Stimulated activated CD4-positive, alpha-beta T cell treated with anti-CD3 and anti-CD28 coated beads, Interleukin-1b, Interleukin-23, amount 100 ng/mL, for 48 hours (primary cell): Measurements from ENCODE around the gene CREBL2.
"Not testable (repeated sequence)": the region's sequence is repeated elsewhere in the genome, so short reads cannot be mapped to it uniquely, and the experiment has no call there.

Experiments used
- DNase-seq: peaks from one replicate; pipeline ENCODE4 v3.0.0-alpha.2; 2020

The CREBL2 gene

GRCh38 chr12:12599750-12600643, 11.7 kb upstream of the CREBL2 start:
- DNase-seq: no peak

GRCh38 chr12:12600659-12601058, 11.0 kb upstream of the CREBL2 start:
- DNase-seq: no peak

DNA sequence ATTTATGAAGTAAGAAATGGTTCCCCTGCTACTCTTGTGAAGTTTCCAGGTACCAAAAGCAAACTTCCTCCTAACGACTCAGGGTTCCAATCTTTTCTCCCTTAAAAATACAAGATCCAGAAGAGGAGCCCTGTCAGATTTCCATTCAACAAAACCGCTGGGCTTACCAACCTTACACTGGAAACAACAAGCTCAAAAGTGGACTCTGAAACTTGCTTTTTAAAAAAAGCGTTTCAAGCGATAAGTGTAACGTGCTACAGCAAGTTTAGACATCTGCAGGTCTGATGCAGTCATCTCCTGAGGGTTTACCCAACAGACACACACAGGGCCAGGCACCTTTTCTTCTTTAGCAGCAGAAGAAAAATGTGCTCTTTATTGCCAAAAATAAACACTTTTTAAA, 6.9 kb upstream of the CREBL2 start:
- no peak for DNase-seq

GRCh38 chr12:12606781-12607589, 4.7 kb upstream of the CREBL2 start:
- no peak for DNase-seq

GRCh38 chr12:12608557-12608957, 3.1 kb upstream of the CREBL2 start:
- DNase-seq: no peak

- DNase-seq: no peak
Measured at GRCh38 chr12:12609692-12610091, 2.0 kb upstream of the CREBL2 start.

GRCh38 chr12:12610711-12611110, 965 bp upstream of the CREBL2 start:
- DNase-seq: no peak

- DNase-seq: no peak
Measured at GRCh38 chr12:12612358-12612757, 682 bp downstream of the CREBL2 start.

- no peak for DNase-seq
Measured at GRCh38 chr12:12613344-12613743, 1.7 kb downstream of the CREBL2 start.

DNA sequence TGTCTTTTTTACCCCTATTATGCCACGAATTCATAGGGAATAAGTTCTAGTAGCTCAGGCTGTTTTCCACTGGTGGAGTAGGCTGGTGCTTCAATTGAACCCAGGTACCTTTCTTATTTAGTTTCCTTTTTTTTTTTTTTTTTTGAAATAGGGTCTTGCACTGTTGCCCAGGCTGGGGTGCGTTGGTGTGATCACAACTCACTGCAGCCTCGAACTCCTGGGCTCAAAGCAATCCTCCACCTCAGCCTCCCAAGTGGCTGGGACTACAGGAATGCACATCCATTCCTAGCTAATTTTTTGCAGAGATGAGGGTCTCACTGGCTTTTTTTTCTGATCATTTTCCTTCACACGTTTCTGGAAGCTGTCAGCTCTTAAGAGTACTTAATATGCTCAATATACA, 2.7 kb downstream of the CREBL2 start:
- DNase-seq: no peak

GRCh38 chr12:12616512-12617310, 5.0 kb downstream of the CREBL2 start:
- no peak for DNase-seq

- not testable (repeated sequence) for DNase-seq
Measured at GRCh38 chr12:12618064-12618463, 6.4 kb downstream of the CREBL2 start.

GRCh38 chr12:12620730-12621315, 9.1 kb downstream of the CREBL2 start:
- no peak for DNase-seq

DNA sequence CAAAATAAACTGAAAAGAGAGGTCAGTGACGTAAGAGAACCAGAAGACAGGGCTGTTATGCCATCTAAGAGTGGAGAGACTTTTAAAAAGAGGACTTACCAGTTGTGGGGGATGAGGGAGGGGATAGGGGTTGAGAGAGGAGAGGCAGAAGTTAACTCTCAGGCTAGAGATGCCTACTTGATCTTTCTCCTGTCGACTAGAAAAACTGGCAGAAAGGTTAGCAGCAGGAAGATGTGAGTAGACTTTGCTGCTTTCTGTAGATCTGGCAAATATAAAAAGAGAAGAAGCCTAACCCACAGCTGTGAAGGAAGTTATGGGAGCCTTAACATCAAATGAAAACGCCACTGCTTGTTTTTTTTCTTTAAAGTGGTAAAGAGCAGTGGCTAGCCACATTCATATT, 10.7 kb downstream of the CREBL2 start:
- DNase-seq: no peak

GRCh38 chr12:12624498-12624992, 12.9 kb downstream of the CREBL2 start:
- no peak for DNase-seq

GRCh38 chr12:12626471-12626870, 14.8 kb downstream of the CREBL2 start:
- DNase-seq: no peak

GRCh38 chr12:12627308-12627827, 15.7 kb downstream of the CREBL2 start:
- DNase-seq: no peak

DNA sequence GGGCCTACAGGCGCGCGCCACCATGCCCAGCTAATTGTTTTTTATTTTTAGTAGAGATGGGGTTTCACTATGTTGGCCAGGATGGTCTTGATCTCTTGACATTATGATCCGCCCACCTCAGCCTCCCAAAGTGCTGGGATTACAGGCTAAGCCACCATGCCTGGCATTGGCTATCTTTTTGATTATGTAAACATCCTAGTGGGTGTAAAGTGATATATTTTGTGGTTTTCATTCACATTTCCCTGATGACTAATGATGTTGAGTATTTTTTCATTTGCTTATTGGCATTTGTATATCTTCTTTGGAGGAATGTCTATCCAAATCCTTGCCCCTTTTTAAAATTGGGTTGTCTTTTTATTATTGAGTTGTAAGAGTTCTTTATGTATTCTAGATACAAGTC, 16.3 kb downstream of the CREBL2 start:
- no peak for DNase-seq

DNA sequence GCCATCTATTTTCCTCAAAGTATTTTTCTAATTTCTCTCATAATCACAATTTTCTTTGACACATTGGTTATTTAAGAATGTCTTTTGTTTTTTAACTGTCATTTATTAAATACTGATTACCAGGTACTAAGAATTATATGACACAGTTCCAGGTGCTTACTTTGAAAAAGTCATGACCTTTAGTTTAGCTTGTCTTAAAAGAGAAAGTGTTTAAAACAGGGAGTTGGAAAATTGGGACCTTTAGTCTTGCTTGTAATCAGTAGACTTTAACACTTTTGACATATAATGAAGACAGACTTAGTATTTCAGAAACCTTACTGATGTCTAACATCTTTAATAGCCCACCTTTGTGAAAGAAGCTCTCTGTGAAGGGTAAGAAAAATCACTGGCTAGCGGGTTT, 19.2 kb downstream of the CREBL2 start:
- no peak for DNase-seq

- DNase-seq: no peak
Measured at GRCh38 chr12:12635651-12636050, 24.0 kb downstream of the CREBL2 start.

DNA sequence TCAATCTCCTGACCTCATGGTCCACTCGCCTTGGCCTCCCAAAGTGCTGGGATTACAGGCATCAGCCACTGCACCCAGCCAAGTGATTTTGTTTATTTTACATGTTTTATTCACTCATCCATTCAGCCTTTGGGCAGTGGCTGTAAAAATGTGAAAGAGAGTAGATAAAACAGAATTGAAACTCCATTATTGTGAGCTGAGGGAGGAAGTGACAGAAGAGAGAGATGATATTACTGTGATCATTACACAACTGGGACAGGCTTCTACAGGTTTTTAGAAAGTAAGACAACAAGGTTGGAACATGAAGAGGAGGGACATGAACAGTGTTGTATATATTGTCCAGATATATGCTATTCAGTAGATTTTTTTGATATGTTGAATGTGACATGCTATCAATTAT, 25.0 kb downstream of the CREBL2 start:
- DNase-seq: no peak

GRCh38 chr12:12639995-12640394, 28.3 kb downstream of the CREBL2 start:
- DNase-seq: not testable (repeated sequence)
